ENCODE data around the gene PEX14. TPM values are rescaled to one million over a fixed set of nuclear protein-coding genes. Genes with fewer than 3 reads are reported as not detected.

PEX14 gene
- total RNA-seq, 3 donors from 2014 or later, result 12.5 to 16.1 (median 14.8) TPM

- peak in 1 of 2 donors; percentile 44 for DNase-seq (ENCODE audit: low spot score in 2 of 2)
- Histone ChIP-seq H3K4me1 (peaks cover 0 to 17% of the 10 kb centered on the region in 2 donors), H3K4me3 (no peak overlapping the region), H3K27me3 (no peaks in the 10 kb centered on the region), H3K36me3 (no peaks in the 10 kb centered on the region), H3K27ac (peak overlapping the region in 1 of 2 donors; percentile 12), H3K9me3 (no peaks in the 10 kb centered on the region)
- intact Hi-C loops (cut with DNase I; ENCODE audit: low total_unique reads), result loop anchor here (5.0 kb wide), 1 partner anchor 543 kb away; no protein-coding TSS in a partner anchor
- TF ChIP-seq CTCF (IDR thresholded peaks at IDR 0.05), result no peak
- TF ChIP-seq POLR2AphosphoS5 (IDR thresholded peaks at IDR 0.05), result no peak
- no peak for TF ChIP-seq POLR2A (IDR thresholded peaks at IDR 0.05)
These were observed 150.8 kb downstream of the PEX14 start for GRCh38 chr1:10625554-10625953.

DNA sequence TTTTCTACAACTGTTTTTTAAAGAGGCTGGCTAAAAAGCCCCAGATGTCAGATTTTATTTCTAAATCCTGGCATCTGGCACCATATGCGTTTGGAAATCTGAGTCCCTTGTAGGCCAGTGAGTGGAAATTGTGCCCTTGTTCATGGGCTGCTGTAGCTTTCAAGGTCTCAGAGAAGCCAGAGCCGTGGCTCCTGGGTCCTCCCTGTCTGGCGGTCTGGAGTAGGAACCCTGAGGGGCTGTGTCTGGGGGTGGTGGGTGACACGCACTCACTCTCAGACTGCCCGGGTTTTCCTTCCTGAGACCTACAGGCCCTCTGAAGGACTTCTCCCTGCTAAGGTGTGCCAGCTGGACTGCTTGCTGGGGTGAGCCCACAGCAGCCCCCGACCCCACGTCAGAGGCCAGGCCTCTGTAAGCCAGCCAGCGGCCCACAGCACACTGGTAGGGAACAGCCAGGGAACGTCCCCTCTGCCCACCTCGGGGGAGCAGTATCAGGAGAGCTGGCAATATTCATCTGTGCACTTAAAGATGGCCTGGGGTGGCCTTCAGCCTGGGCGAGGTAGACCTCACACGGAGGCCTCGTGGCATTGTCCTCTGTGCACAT lies 151.5 kb downstream of the PEX14 start:
- H3K36me3 ChIP-seq, result no peaks in the 10 kb centered on the region
- peak overlapping the region in 1 of 2 donors; percentile 84 for H3K27ac ChIP-seq
- peaks cover 0 to 17% of the 10 kb centered on the region in 2 donors for H3K4me1 ChIP-seq
- no peak overlapping the region for H3K4me3 ChIP-seq
- H3K27me3 ChIP-seq, result no peaks in the 10 kb centered on the region
- TF ChIP-seq POLR2AphosphoS5 (IDR thresholded peaks at IDR 0.05), result no peak
- TF ChIP-seq CTCF (IDR thresholded peaks at IDR 0.05), result no peak
- no peak for TF ChIP-seq POLR2A (IDR thresholded peaks at IDR 0.05)
- intact Hi-C loops (cut with DNase I; ENCODE audit: low total_unique reads), result loop anchor here (5.0 kb wide), 1 partner anchor 544 kb away; no protein-coding TSS in a partner anchor
- no peaks in the 10 kb centered on the region for H3K9me3 ChIP-seq
- DNase-seq (ENCODE audit: low spot score in 2 of 2), result peak in 1 of 2 donors; percentile 31

- no peaks in the 10 kb centered on the region for H3K36me3 ChIP-seq
- no peak overlapping the region for H3K4me3 ChIP-seq
- DNase-seq (ENCODE audit: low spot score in 2 of 2), result peak in 1 of 2 donors; percentile 48
- H3K27ac ChIP-seq, result peak overlapping the region; percentile 79 to 84
- intact Hi-C loops (cut with DNase I; ENCODE audit: low total_unique reads), result loop anchor here (5.0 kb wide), 1 partner anchor 545 kb away; no protein-coding TSS in a partner anchor
- no peaks in the 10 kb centered on the region for H3K9me3 ChIP-seq
- H3K4me1 ChIP-seq, result peaks cover 0 to 17% of the 10 kb centered on the region in 2 donors
- TF ChIP-seq POLR2AphosphoS5 (IDR thresholded peaks at IDR 0.05) (no peak), CTCF (IDR thresholded peaks at IDR 0.05) (no peak), POLR2A (IDR thresholded peaks at IDR 0.05) (no peak)
- H3K27me3 ChIP-seq, result no peaks in the 10 kb centered on the region
These were observed 152.2 kb downstream of the PEX14 start for GRCh38 chr1:10626791-10627410.

GRCh38 chr1:10628685-10629084 lies 153.9 kb downstream of the PEX14 start:
- H3K9me3 ChIP-seq, result no peaks in the 10 kb centered on the region
- no peak overlapping the region for H3K4me3 ChIP-seq
- intact Hi-C loops (cut with DNase I; ENCODE audit: low total_unique reads), result loop anchor here (5.0 kb wide), 1 partner anchor 546 kb away; no protein-coding TSS in a partner anchor
- H3K4me1 ChIP-seq, result peaks cover 0 to 18% of the 10 kb centered on the region in 2 donors
- H3K27ac ChIP-seq, result peak overlapping the region; percentile 79 to 84
- H3K36me3 ChIP-seq, result no peaks in the 10 kb centered on the region
- H3K27me3 ChIP-seq, result no peaks in the 10 kb centered on the region
- peak; percentile 64 to 82 for DNase-seq (ENCODE audit: low spot score in 2 of 2)
- TF ChIP-seq POLR2A (IDR thresholded peaks at IDR 0.05), result no peak
- no peak for TF ChIP-seq POLR2AphosphoS5 (IDR thresholded peaks at IDR 0.05)
- no peak for TF ChIP-seq CTCF (IDR thresholded peaks at IDR 0.05)

All from breast epithelium (tissue), 4 donors.